IMR-90 (cell line): Measurements from ENCODE around the gene GRM8. TPM values are rescaled to one million over a fixed set of nuclear protein-coding genes. Genes with fewer than 3 reads are reported as not detected.

Source experiments
- ATAC-seq: fragments of 200-7000 bp; cut with Tn5 transposase; 2 replicates; pipeline ENCODE4 v1.9.1; 2020; ENCODE audit warnings: low read depth, mild to moderate bottlenecking, moderate library complexity
- BruUV-seq: library from RNA; stranded (reverse); fragments of 400-500 nt; replicated peaks from 2 replicates; lab custom pipeline; 2021; lab: Mats Ljungman, UMichigan
- CTCF ChIA-PET: fragments of 300-600 bp; formaldehyde crosslinking; extraction: SDS; loops from one replicate; lab custom pipeline; 2021; ENCODE audit warnings: antibody characterized with exemption; lab: Yijun Ruan, JAX
- POLR2A ChIA-PET: fragments of 300-600 bp; sonication (Branson Sonifier 250); formaldehyde crosslinking; loops from one replicate; lab custom pipeline; 2022; ENCODE audit warnings: antibody characterized with exemption; ENCODE audit not compliant: unreplicated experiment; lab: Charles Lee
- DNase-seq: peaks from one replicate; pipeline ENCODE4 v3.0.0; 2013
- H2AFZ ChIP-seq: replicated peaks from 2 replicates; pipeline ENCODE3; 2013; ENCODE audit warnings: low read length, mild to moderate bottlenecking; ENCODE audit not compliant: poor library complexity
- H2AK5ac ChIP-seq: 2 replicates; pipeline ENCODE4 v1.6.1; 2013; ENCODE audit warnings: low read depth, low read length, inconsistent platforms
- H2AK9ac ChIP-seq: replicated peaks from 2 replicates; pipeline ENCODE3; 2013; ENCODE audit warnings: mild to moderate bottlenecking, low read depth, low read length, moderate library complexity; ENCODE audit not compliant: poor library complexity
- H2BK120ac ChIP-seq: 2 replicates; pipeline ENCODE4 v1.6.1; 2013; ENCODE audit warnings: low read depth, low read length, inconsistent platforms
- H2BK15ac ChIP-seq: 3 replicates; pipeline ENCODE4 v1.6.1; 2013; ENCODE audit warnings: low read depth, low read length, inconsistent platforms
- H2BK20ac ChIP-seq: 2 replicates; pipeline ENCODE4 v1.6.1; 2013; ENCODE audit warnings: low read depth, mild to moderate bottlenecking, inconsistent platforms, low read length, moderate library complexity
- H2BK5ac ChIP-seq: 2 replicates; pipeline ENCODE4 v1.6.1; 2013; ENCODE audit warnings: mild to moderate bottlenecking, low read depth, low read length, inconsistent platforms; ENCODE audit not compliant: poor library complexity, severe bottlenecking
- H3K14ac ChIP-seq: replicated peaks from 2 replicates; pipeline ENCODE4 v1.6.1; 2013; ENCODE audit warnings: low read depth, low read length, inconsistent platforms
- H3K18ac ChIP-seq: 2 replicates; pipeline ENCODE4 v1.6.1; 2013; ENCODE audit warnings: low read depth, low read length, control low read depth
- H3K23ac ChIP-seq: 2 replicates; pipeline ENCODE4 v1.6.1; 2013; ENCODE audit warnings: low read depth, low read length, inconsistent platforms
- H3K27ac ChIP-seq: 2 replicates; pipeline ENCODE4 v1.5.1; 2013; ENCODE audit warnings: mild to moderate bottlenecking, control low read depth, low read length; ENCODE audit not compliant: insufficient read depth
- H3K27me3 ChIP-seq: 2 replicates; pipeline ENCODE4 v1.6.1; 2013; ENCODE audit warnings: low read length; ENCODE audit not compliant: control insufficient read depth, insufficient read depth
- H3K36me3 ChIP-seq: 2 replicates; pipeline ENCODE4 v1.6.1; 2013; ENCODE audit warnings: low read length, mixed read lengths; ENCODE audit not compliant: control insufficient read depth, insufficient read depth
- H3K4ac ChIP-seq: 2 replicates; pipeline ENCODE4 v1.6.1; 2013; ENCODE audit warnings: low read depth, low read length, inconsistent platforms
- H3K4me1 ChIP-seq: 2 replicates; pipeline ENCODE4 v1.6.1; 2013; ENCODE audit warnings: low read length, mixed read lengths; ENCODE audit not compliant: control insufficient read depth, insufficient read depth
- H3K4me2 ChIP-seq: 2 replicates; pipeline ENCODE4 v1.6.1; 2013; ENCODE audit warnings: low read depth, mild to moderate bottlenecking, control low read depth, low read length, moderate library complexity
- H3K4me3 ChIP-seq: 2 replicates; pipeline ENCODE4 v1.5.1; 2013; ENCODE audit warnings: low read depth, mild to moderate bottlenecking, control low read depth, low read length, moderate library complexity; ENCODE audit not compliant: insufficient read depth
- H3K56ac ChIP-seq: 2 replicates; pipeline ENCODE4 v1.6.1; 2013; ENCODE audit warnings: low read length, inconsistent platforms; ENCODE audit not compliant: insufficient read depth; ENCODE audit errors: extremely low read depth
- H3K79me1 ChIP-seq, 2 experiments: 2 replicates each; pipeline ENCODE4 v1.6.1; 2013; ENCODE audit warnings: low read length in 2 of 2, inconsistent platforms in 1 of 2, low read depth in 1 of 2
- H3K9ac ChIP-seq: 2 replicates; pipeline ENCODE4 v1.6.1; 2013; ENCODE audit warnings: low read depth, low read length, control low read depth
- H3K9me1 ChIP-seq: 2 replicates; pipeline ENCODE4 v1.6.1; 2013; ENCODE audit warnings: low read length, inconsistent platforms; ENCODE audit not compliant: insufficient read depth
- H3K9me3 ChIP-seq: 2 replicates; pipeline ENCODE4 v1.6.1; 2013; ENCODE audit warnings: low read length; ENCODE audit not compliant: control insufficient read depth, insufficient read depth
- H4K20me1 ChIP-seq: 2 replicates; pipeline ENCODE4 v1.6.1; 2013; ENCODE audit warnings: low read length, inconsistent platforms; ENCODE audit not compliant: insufficient read depth
- H4K5ac ChIP-seq: 2 replicates; pipeline ENCODE4 v1.6.1; 2013; ENCODE audit warnings: mild to moderate bottlenecking, low read depth, low read length, control low read depth
- H4K8ac ChIP-seq, 2 experiments: 2 replicates each; pipeline ENCODE4 v1.6.1; 2013; ENCODE audit warnings: low read depth in 2 of 2, low read length in 2 of 2, control low read depth in 1 of 2, inconsistent platforms in 1 of 2
- H4K91ac ChIP-seq: 2 replicates; pipeline ENCODE4 v1.6.1; 2013; ENCODE audit warnings: low read depth, low read length, inconsistent platforms; ENCODE audit not compliant: insufficient read depth
- MAFK ChIP-seq: IDR thresholded peaks from 2 replicates; pipeline ENCODE4 v1.6.1; 2012; ENCODE audit warnings: low read depth, low read length, improper control_type of control experiment
- RFX5 ChIP-seq: IDR thresholded peaks from 2 replicates; pipeline ENCODE4 v1.8.0; 2012; ENCODE audit warnings: low read depth, mild to moderate bottlenecking, low read length, moderate library complexity
- WGBS, 2 experiments: methylation state at CpG; one replicate each; pipeline versions ENCODE4 v1.1.5 to v1.1.7; 2013; ENCODE audit warnings: missing lambda C conversion rate in 2 of 2; ENCODE audit not compliant: insufficient read length in 1 of 2; ENCODE audit errors: extremely low coverage in 2 of 2; 5-methylcytosine and 5-hydroxymethylcytosine counted together
- dilution Hi-C: fragments of 300-500 bp; cut with HindIII; formaldehyde crosslinking; loops from one replicate; pipeline ENCODE4 v1.14.3; 2018; ENCODE audit warnings: low sequenced_read_pairs; ENCODE audit not compliant: unreplicated experiment
- in situ Hi-C: fragments of 300-500 bp; cut with MboI; formaldehyde crosslinking; loops from 3 replicates; pipeline ENCODE4 v1.14.3; 2019; ENCODE audit warnings: low sequenced_read_pairs, inconsistent platforms, mixed read lengths
- intact Hi-C: fragments of 100-400 bp; cut with micrococcal nuclease; formaldehyde crosslinking; loops from 2 replicates; pipeline ENCODE4 v1.10.0; 2022
- polyA plus RNA-seq, 3 experiments: library from polyadenylated mRNA; depleted of rRNA; stranded (reverse); fragments of >200 nt; gene quantifications; 2 replicates each; pipeline ENCODE4 v1.2.3, GENCODE V29; 2012; ENCODE audit warnings: low replicate concordance in 1 of 3
- total RNA-seq: library from RNA; depleted of rRNA; stranded (reverse); fragments of >200 nt; gene quantifications from 2 replicates; pipeline ENCODE4 v1.2.3, GENCODE V29; 2012

The GRM8 gene
- total and polyA plus RNA-seq, 2 of the 4 experiments (the other 2 are of a cell fraction), result not detected

DNA sequence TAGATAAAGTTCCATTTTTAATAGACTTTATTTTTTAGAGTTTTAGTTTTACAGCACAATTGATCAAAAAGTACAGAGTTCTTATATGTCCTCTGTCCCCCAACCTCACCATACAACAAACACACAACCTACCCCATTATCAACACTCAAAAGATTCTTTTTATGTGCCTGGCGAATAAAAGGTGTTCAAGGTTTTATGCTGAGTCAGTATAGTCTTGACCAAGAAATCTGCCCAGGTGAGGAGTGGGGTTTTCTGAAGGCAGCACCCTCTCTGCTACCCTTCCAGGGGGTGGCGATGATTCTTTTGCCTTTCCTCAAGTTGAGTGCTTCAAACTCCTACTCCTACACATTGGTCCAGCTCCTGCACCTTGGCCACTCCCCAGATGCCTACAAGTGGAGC is 222.9 kb downstream of the GRM8 start:
- Histone ChIP-seq H2BK120ac (no peak overlapping the region), H3K9me1 (no peaks in the 10 kb centered on the region), H2AK5ac (no peak overlapping the region), H3K79me1 (no peaks in the 10 kb centered on the region), H3K4ac (no peak overlapping the region), H3K9me3 (peaks cover 8% of the 10 kb centered on the region), H3K36me3 (no peaks in the 10 kb centered on the region), H2BK20ac (no peak overlapping the region), H4K91ac (no peak overlapping the region), H3K18ac (no peak overlapping the region), H3K23ac (no peak overlapping the region), H4K5ac (no peak overlapping the region), H2AFZ (no peak overlapping the region), H2AK9ac (peak overlapping the region; percentile 42), H2BK5ac (no peak overlapping the region), H2BK15ac (no peak overlapping the region), H3K56ac (no peak overlapping the region), H3K4me1 (no peaks in the 10 kb centered on the region), H3K27ac (no peak overlapping the region), H3K14ac (no peak overlapping the region), H3K4me2 (no peak overlapping the region), H3K27me3 (no peaks in the 10 kb centered on the region), H4K8ac (no peak overlapping the region), H3K9ac (no peak overlapping the region), H4K20me1 (no peaks in the 10 kb centered on the region), H3K4me3 (no peak overlapping the region)
- no TSS peak for BruUV-seq
- in situ Hi-C loops, result no loop called here
- CTCF ChIA-PET, result no interaction called here
- ATAC-seq (no peak), DNase-seq (no peak)
- POLR2A ChIA-PET, result no interaction called here
- TF ChIP-seq MAFK (peak; percentile 76), RFX5 (no peak)
- WGBS, 2 experiments, result no CpG with 5 or more reads among the region's 2 CpGs
- dilution Hi-C loops, result no loop called here
- intact Hi-C loops, result no loop called here
